PC-3 (cell line): ENCODE measurements around the gene MGAT4A. TPM values are rescaled to one million over a fixed set of nuclear protein-coding genes. Genes with fewer than 3 reads are reported as not detected.

Source experiments
- ATAC-seq: fragments of 200-7000 bp; cut with Tn5 transposase; 2 replicates; pipeline ENCODE4 v1.9.1; 2020; ENCODE audit warnings: mild to moderate bottlenecking, moderate library complexity
- Bru-seq: library from RNA; stranded (reverse); fragments of 400-500 nt; gene quantifications from one replicate; lab custom pipeline; 2021; lab: Mats Ljungman, UMichigan
- BruChase-seq, 2 experiments: library from RNA; stranded (reverse); fragments of 400-500 nt; gene quantifications; one replicate each; lab custom pipeline; 2021; lab: Mats Ljungman, UMichigan
- BruUV-seq: library from RNA; stranded (reverse); fragments of 400-500 nt; replicated peaks from 2 replicates; lab custom pipeline; 2021; lab: Mats Ljungman, UMichigan
- CTCF ChIA-PET: fragments of 300-600 bp; sonication (Branson Sonifier 250); formaldehyde crosslinking; loops from one replicate; lab custom pipeline; 2022; ENCODE audit warnings: antibody characterized with exemption; lab: Charles Lee
- POLR2A ChIA-PET: fragments of 300-600 bp; sonication (Branson Sonifier 250); formaldehyde crosslinking; loops from one replicate; lab custom pipeline; 2022; ENCODE audit warnings: antibody characterized with exemption; ENCODE audit not compliant: unreplicated experiment; lab: Charles Lee
- DNase-seq: peaks from one replicate; pipeline ENCODE4 v3.0.0-alpha.2; 2015
- H2AFZ ChIP-seq: fragments of 300-600 bp; sonication (generic); 2 replicates; pipeline ENCODE4 v1.6.0; 2016; ENCODE audit warnings: antibody characterized with exemption, low read length
- H3F3A ChIP-seq: fragments of 300-600 bp; sonication (generic); one replicate; pipeline ENCODE4 v1.6.0; 2017; ENCODE audit warnings: antibody characterized with exemption, low read length, control low read depth, mild to moderate bottlenecking; ENCODE audit not compliant: unreplicated experiment
- H3K27ac ChIP-seq: fragments of 300-600 bp; sonication (generic); 2 replicates; pipeline ENCODE4 v1.5.1; 2016; ENCODE audit warnings: mild to moderate bottlenecking, low read length
- H3K27me3 ChIP-seq: fragments of 300-600 bp; sonication (generic); 2 replicates; pipeline ENCODE4 v1.6.1; 2016; ENCODE audit warnings: low read length, mixed read lengths
- H3K36me3 ChIP-seq: fragments of 300-600 bp; sonication (generic); 2 replicates; pipeline ENCODE4 v1.6.1; 2016; ENCODE audit warnings: low read depth, mixed run types, low read length, mixed read lengths
- H3K4me1 ChIP-seq: fragments of 300-600 bp; sonication (generic); 2 replicates; pipeline ENCODE4 v1.5.1; 2016; ENCODE audit warnings: low read length; ENCODE audit not compliant: insufficient read depth
- H3K4me2 ChIP-seq: fragments of 300-600 bp; sonication (generic); 2 replicates; pipeline ENCODE4 v1.6.0; 2016; ENCODE audit warnings: low read length
- H3K4me3 ChIP-seq: fragments of 300-600 bp; sonication (generic); 2 replicates; pipeline ENCODE4 v1.5.1; 2016; ENCODE audit warnings: mild to moderate bottlenecking, low read length, mixed read lengths
- H3K79me2 ChIP-seq: fragments of 300-600 bp; sonication (generic); 2 replicates; pipeline ENCODE4 v1.6.1; 2017; ENCODE audit warnings: low read length, mixed read lengths
- H3K9ac ChIP-seq: fragments of 300-600 bp; sonication (generic); 2 replicates; pipeline ENCODE4 v1.6.0; 2016; ENCODE audit warnings: mild to moderate bottlenecking, low read length
- H3K9me2 ChIP-seq: fragments of 300-600 bp; sonication (generic); replicated peaks from 2 replicates; pipeline ENCODE4 v1.6.1; 2016; ENCODE audit warnings: mixed run types, low read length, mixed read lengths
- H3K9me3 ChIP-seq: fragments of 300-600 bp; sonication (generic); 2 replicates; pipeline ENCODE4 v1.6.1; 2016; ENCODE audit warnings: low read length, mixed read lengths
- H4K20me1 ChIP-seq: fragments of 300-600 bp; sonication (generic); 2 replicates; pipeline ENCODE4 v1.6.1; 2016; ENCODE audit warnings: low read length, mixed read lengths
- CTCF ChIP-seq: fragments of 300-600 bp; sonication (generic); conservative IDR thresholded peaks from 2 replicates; pipeline ENCODE4 v1.5.1; 2017; ENCODE audit warnings: antibody characterized with exemption, low read depth, mild to moderate bottlenecking, low read length
- EZH2 ChIP-seq: fragments of 300-600 bp; sonication (generic); IDR thresholded peaks from one replicate; pipeline ENCODE4 v1.6.1; 2017; ENCODE audit warnings: antibody characterized with exemption, mild to moderate bottlenecking, low read length; ENCODE audit not compliant: unreplicated experiment
- EZH2phosphoT487 ChIP-seq: fragments of 300-600 bp; sonication (generic); IDR thresholded peaks from 2 replicates; pipeline ENCODE4 v1.6.1; 2018; ENCODE audit warnings: mild to moderate bottlenecking, antibody characterized with exemption, low read length, borderline replicate concordance
- intact Hi-C: fragments of 100-400 bp; cut with micrococcal nuclease; formaldehyde crosslinking; loops from 2 replicates; pipeline ENCODE4 v1.9.0; 2023
- long read RNA-seq: library from polyadenylated mRNA; unstranded; transcript quantifications from one replicate; pipeline ENCODE4 v2.0.0, GENCODE V29; 2021; ENCODE audit not compliant: unreplicated experiment
- total RNA-seq: library from RNA; depleted of rRNA; stranded (reverse); fragments of >200 nt; gene quantifications from 2 replicates; pipeline ENCODE4 v1.2.3, GENCODE V29; 2014; rRNA removed

Gene MGAT4A
- total RNA-seq (1.7 and 6.1 TPM in 2 replicates), Bru-seq, nascent RNA (percentile 52 among the genes with signal in this experiment), BruChase-seq, experiment 1, labeled RNA remaining after a 6-hour chase (percentile 51 among the genes with signal in this experiment), BruChase-seq, experiment 2, labeled RNA remaining after a 2-hour chase (percentile 58 among the genes with signal in this experiment)
- long read RNA-seq, full-length matches to known transcripts: 16 of 21 reads
- long read RNA-seq, partial matches to known transcripts: 0 of 21 reads
- long read RNA-seq, other reads (novel, unspliced or antisense): 5 of 21 reads

GRCh38 chr2:98731041-98731893, at the start of gene MGAT4A:
Gene MGAT4A (minus strand): TSS chr2:98731132. CDS start chr2:98726332, 4,800 bp downstream.
- Histone ChIP-seq H3K4me2 (peak within 1 kb of the TSS; percentile 96), H3K79me2 (0 out of 2 replicates have a peak, but pooled peaks cover 6% of the 10 kb centered on the region), H2AFZ (peak within 1 kb of the TSS; percentile 79), H3K36me3 (no peaks in the 10 kb centered on the region), H3K27me3 (no peaks in the 10 kb centered on the region), H3K4me1 (peaks cover 28% of the 10 kb centered on the region), H3K27ac (no peak within 1 kb of the TSS), H3F3A (no peaks in the 10 kb centered on the region), H3K9ac (peak within 1 kb of the TSS; percentile 53; the same call in 1 of the 2 replicates), H3K9me3 (no peaks in the 10 kb centered on the region), H3K4me3 (peak within 1 kb of the TSS; percentile 77), H4K20me1 (no peaks in the 10 kb centered on the region), H3K9me2 (no peaks in the 10 kb centered on the region)
- no TSS peak for BruUV-seq
- TF ChIP-seq EZH2phosphoT487 (no peak), CTCF (no peak), EZH2 (no peak)
- CTCF ChIA-PET: interaction anchor here (0.6 kb wide), 3 partner anchors 38 to 106 kb away, joined by 3 to 4 read pairs (median 3); no protein-coding TSS in a partner anchor
- intact Hi-C loops: loop anchor here (2.0 to 5.0 kb wide), 3 partner anchors 62 to 336 kb away; no protein-coding TSS in a partner anchor
- ATAC-seq: peak; percentile 75
- DNase-seq: peak; percentile 59
- POLR2A ChIA-PET: interaction anchor here (0.6 to 0.7 kb wide), 3 partner anchors 87 to 106 kb away, joined by 3 to 6 read pairs (median 4); no protein-coding TSS in a partner anchor

GRCh38 chr2:98778741-98779483, 48.0 kb upstream of the MGAT4A start:
- POLR2A ChIA-PET: no interaction called here
- Histone ChIP-seq H4K20me1 (no peaks in the 10 kb centered on the region), H3K79me2 (no peaks in the 10 kb centered on the region), H3K36me3 (no peaks in the 10 kb centered on the region), H3K9ac (no peak overlapping the region), H3K4me3 (no peak overlapping the region), H3K9me2 (no peaks in the 10 kb centered on the region), H3F3A (no peaks in the 10 kb centered on the region), H2AFZ (no peak overlapping the region), H3K9me3 (no peaks in the 10 kb centered on the region), H3K27me3 (no peaks in the 10 kb centered on the region), H3K4me2 (no peak overlapping the region), H3K4me1 (peaks cover 3% of the 10 kb centered on the region; the same call in 1 of the 2 replicates), H3K27ac (no peak overlapping the region)
- no peak for TF ChIP-seq CTCF
- TF ChIP-seq EZH2: no peak
- no peak for TF ChIP-seq EZH2phosphoT487
- intact Hi-C loops: no loop called here
- no TSS peak for BruUV-seq
- ATAC-seq (no peak), DNase-seq (no peak)
- CTCF ChIA-PET: no interaction called here
